Keratinocyte (primary cell): ENCODE results near the gene ADAMTS17. TPM values are rescaled to one million over a fixed set of nuclear protein-coding genes. Genes with fewer than 3 reads are reported as not detected.

Source experiments
- DNase-seq: peaks from one replicate; pipeline ENCODE4 v3.0.0-alpha.2; 2011; ENCODE audit warnings: low read depth, missing footprints, low spot score
- FAIRE-seq: peaks from 2 replicates; lab custom pipeline; 2011; peaks lifted over from hg19 to GRCh38; lab: Jason Lieb, UNC
- H2AFZ ChIP-seq: 2 replicates; pipeline ENCODE4 v1.6.0; 2012; ENCODE audit warnings: low read length, control low read depth, inconsistent platforms; ENCODE audit not compliant: control insufficient read depth
- H3K27ac ChIP-seq: 2 replicates; pipeline ENCODE4 v1.5.1; 2011; ENCODE audit warnings: low read length; ENCODE audit not compliant: control insufficient read depth, insufficient read depth
- H3K27me3 ChIP-seq: 3 replicates; pipeline ENCODE4 v1.6.0; 2011; ENCODE audit warnings: low read length; ENCODE audit not compliant: control insufficient read depth, insufficient read depth; ENCODE audit errors: extremely low read depth
- H3K36me3 ChIP-seq, 2 experiments: 2 replicates in 1 of 2; 3 replicates in 1 of 2; pipeline ENCODE4 v1.5.1; 2011; ENCODE audit warnings: low read length in 2 of 2, mild to moderate bottlenecking in 1 of 2; ENCODE audit not compliant: control insufficient read depth in 2 of 2, insufficient read depth in 2 of 2; ENCODE audit errors: extremely low read depth in 1 of 2
- H3K4me1 ChIP-seq: 3 replicates; pipeline ENCODE4 v1.5.1; 2011; ENCODE audit warnings: low read length; ENCODE audit not compliant: control insufficient read depth, insufficient read depth; ENCODE audit errors: extremely low read depth
- H3K4me2 ChIP-seq: 3 replicates; pipeline ENCODE4 v1.6.0; 2011; ENCODE audit warnings: low read depth, low read length; ENCODE audit not compliant: control insufficient read depth, insufficient read depth; ENCODE audit errors: extremely low read depth
- H3K4me3 ChIP-seq, 3 experiments: fragments of 200-600 bp in 1 of 3; sonication (generic) in 1 of 3; 2 replicates in 2 of 3; 3 replicates in 1 of 3; pipeline ENCODE4 v1.5.1; 2011 to 2016; ENCODE audit warnings: low read length in 3 of 3, mild to moderate bottlenecking in 3 of 3, control low read depth in 2 of 3, inconsistent platforms in 1 of 3, low read depth in 1 of 3, mixed read lengths in 1 of 3, mixed run types in 1 of 3, moderate library complexity in 1 of 3; ENCODE audit not compliant: control insufficient read depth in 2 of 3, insufficient read depth in 2 of 3; ENCODE audit errors: extremely low read depth in 1 of 3
- H3K79me2 ChIP-seq: 2 replicates; pipeline ENCODE4 v1.6.0; 2012; ENCODE audit warnings: low read length; ENCODE audit not compliant: control insufficient read depth, insufficient read depth
- H3K9ac ChIP-seq: 3 replicates; pipeline ENCODE4 v1.6.0; 2011; ENCODE audit warnings: low read length; ENCODE audit not compliant: control insufficient read depth, insufficient read depth; ENCODE audit errors: extremely low read depth
- H3K9me1 ChIP-seq: 3 replicates; pipeline ENCODE4 v1.6.0; 2011; ENCODE audit warnings: low read length; ENCODE audit not compliant: control insufficient read depth, insufficient read depth; ENCODE audit errors: extremely low read depth
- H3K9me3 ChIP-seq: 2 replicates; pipeline ENCODE4 v1.5.1; 2012; ENCODE audit warnings: low read depth, low read length; ENCODE audit not compliant: control insufficient read depth
- H4K20me1 ChIP-seq: 3 replicates; pipeline ENCODE4 v1.6.0; 2011; ENCODE audit warnings: low read length; ENCODE audit not compliant: control insufficient read depth, insufficient read depth; ENCODE audit errors: extremely low read depth
- CTCF ChIP-seq, 3 experiments: IDR thresholded peaks in 1 of 3; conservative IDR thresholded peaks in 1 of 3; optimal IDR thresholded peaks in 1 of 3; 2 replicates in 2 of 3; 3 replicates in 1 of 3; pipeline versions ENCODE3 to v1.5.1; 2011; ENCODE audit warnings: low read length in 3 of 3, mild to moderate bottlenecking in 3 of 3, moderate library complexity in 2 of 3, control low read depth in 1 of 3, inconsistent platforms in 1 of 3; ENCODE audit not compliant: insufficient read depth in 2 of 3; ENCODE audit errors: extremely low read depth in 1 of 3
- EZH2 ChIP-seq: IDR thresholded peaks from one replicate; pipeline ENCODE4 v1.6.1; 2012; ENCODE audit warnings: inconsistent platforms, mild to moderate bottlenecking, low read length, moderate library complexity
- dilution Hi-C: fragments of 300-500 bp; cut with MboI; formaldehyde crosslinking; loops from one replicate; pipeline ENCODE4 v1.7.0; 2020; ENCODE audit warnings: low sequenced_read_pairs; ENCODE audit not compliant: extremely low pct_ligation_motif_present
- polyA plus RNA-seq, 5 experiments: library from polyadenylated mRNA; depleted of rRNA in 3 of 5; stranded (reverse) in 3 of 5; stranded (forward) in 1 of 5; unstranded in 1 of 5; fragments of >200 nt; gene quantifications; 1 replicate in 1 of 5; 2 replicates in 3 of 5; 3 replicates in 1 of 5; pipeline versions ENCODE4 v1.2.1 to v1.2.3, GENCODE V29; 2011 to 2012; ENCODE audit warnings: missing spikeins in 2 of 5, low read depth in 1 of 5, low replicate concordance in 1 of 5

ADAMTS17 gene
- polyA plus RNA-seq, 1 donor (not counting 4 experiments of a cell fraction or from before 2014, with no cell fraction given) = 0.18 TPM

- no peaks in the 10 kb centered on the region for H3K27me3 ChIP-seq
- no peak overlapping the region for H3K4me2 ChIP-seq
- no peak for TF ChIP-seq EZH2
- TF ChIP-seq CTCF (optimal IDR thresholded peaks at IDR 0.05 in 1 of 3, IDR thresholded peaks at IDR 0.05 in 1 of 3, conservative IDR thresholded peaks at IDR 0.05 in 1 of 3; ENCODE audit: extremely low read depth in 1 of 3, insufficient read depth in 2 of 3, low read length in 3 of 3) = no peak
- no peak overlapping the region for H3K4me3 ChIP-seq
- H3K4me1 ChIP-seq = peaks cover 17% of the 10 kb centered on the region
- dilution Hi-C loops = no loop called here
- H4K20me1 ChIP-seq = no peaks in the 10 kb centered on the region
- no peaks in the 10 kb centered on the region for H3K9me1 ChIP-seq
- no peak overlapping the region for H3K9ac ChIP-seq
- H3K9me3 ChIP-seq = peaks cover 4% of the 10 kb centered on the region
- H3K27ac ChIP-seq = no peak overlapping the region
- FAIRE-seq = no peak
- H3K36me3 ChIP-seq = no peaks in the 10 kb centered on the region
- H3K79me2 ChIP-seq = no peaks in the 10 kb centered on the region
- DNase-seq = no peak
- H2AFZ ChIP-seq = no peak overlapping the region
Measured at GRCh38 chr15:100032358-100033085, 309.3 kb downstream of the ADAMTS17 start.

- H3K4me1 ChIP-seq = peaks cover 17% of the 10 kb centered on the region
- dilution Hi-C loops = no loop called here
- no peaks in the 10 kb centered on the region for H3K79me2 ChIP-seq
- H3K27ac ChIP-seq = no peak overlapping the region
- no peak overlapping the region for H3K4me3 ChIP-seq
- H4K20me1 ChIP-seq = no peaks in the 10 kb centered on the region
- TF ChIP-seq CTCF (optimal IDR thresholded peaks at IDR 0.05 in 1 of 3, IDR thresholded peaks at IDR 0.05 in 1 of 3, conservative IDR thresholded peaks at IDR 0.05 in 1 of 3; ENCODE audit: extremely low read depth in 1 of 3, insufficient read depth in 2 of 3, low read length in 3 of 3) (no peak), EZH2 (no peak)
- peaks cover 4% of the 10 kb centered on the region for H3K9me3 ChIP-seq
- H3K4me2 ChIP-seq = no peak overlapping the region
- FAIRE-seq (no peak), DNase-seq (no peak)
- no peaks in the 10 kb centered on the region for H3K36me3 ChIP-seq
- no peaks in the 10 kb centered on the region for H3K9me1 ChIP-seq
- no peak overlapping the region for H2AFZ ChIP-seq
- no peaks in the 10 kb centered on the region for H3K27me3 ChIP-seq
- H3K9ac ChIP-seq = no peak overlapping the region
Measured at GRCh38 chr15:100031665-100032357, 310.0 kb downstream of the ADAMTS17 start.
